Tibial artery (tissue), 4 donors: ENCODE data around the gene PPP2R5E.

Experiments used
- DNase-seq, 2 donors: peaks; one replicate each; pipeline ENCODE4 v3.0.0-alpha.2; 2019
- H3K27ac ChIP-seq, 2 donors: fragments of 200-600 bp; sonication (generic) in 1 of 2; 1 replicate in 1 of 2; 2 replicates in 1 of 2; pipeline ENCODE4 v1.5.1; 2018 to 2019; ENCODE audit warnings: mild to moderate bottlenecking in 1 of 2
- H3K27me3 ChIP-seq, 2 donors: fragments of 200-600 bp; sonication (generic) in 1 of 2; one replicate each; pipeline versions ENCODE4 v1.5.1 to v1.6.0; 2016 to 2019
- H3K36me3 ChIP-seq, 3 donors: fragments of 200-600 bp; sonication (generic) in 2 of 3; one replicate each; pipeline ENCODE4 v1.5.1; 2016 to 2019; ENCODE audit warnings: mild to moderate bottlenecking in 2 of 3
- H3K4me1 ChIP-seq, 4 donors: fragments of 200-600 bp; sonication (generic) in 2 of 4; 1 replicate in 3 of 4; 2 replicates in 1 of 4; pipeline ENCODE4 v1.5.1; 2016 to 2019
- H3K4me3 ChIP-seq, 2 donors: fragments of 200-600 bp; sonication (generic) in 1 of 2; 1 replicate in 1 of 2; 2 replicates in 1 of 2; pipeline ENCODE4 v1.5.1; 2018 to 2019; ENCODE audit warnings: mild to moderate bottlenecking in 2 of 2
- H3K9me3 ChIP-seq, 3 donors: fragments of 200-600 bp; sonication (generic) in 1 of 3; one replicate each; pipeline ENCODE4 v1.5.1; 2016 to 2019
- intact Hi-C: fragments of 100-400 bp; cut with DNase I; formaldehyde crosslinking; loops from one replicate; pipeline ENCODE4 v1.15.0; 2023; ENCODE audit warnings: low total_unique reads
- TF ChIP-seq, protein P1 (sequence below), 2 experiments: fragments of 200-600 bp in 1 of 2; fragments of 450-650 bp in 1 of 2; IDR thresholded peaks; one replicate each; pipeline ENCODE4 v1.5.1; 2017 to 2019; ENCODE audit warnings: antibody characterized with exemption in 2 of 2, mild to moderate bottlenecking in 1 of 2, moderate library complexity in 1 of 2

Gene PPP2R5E

DNA sequence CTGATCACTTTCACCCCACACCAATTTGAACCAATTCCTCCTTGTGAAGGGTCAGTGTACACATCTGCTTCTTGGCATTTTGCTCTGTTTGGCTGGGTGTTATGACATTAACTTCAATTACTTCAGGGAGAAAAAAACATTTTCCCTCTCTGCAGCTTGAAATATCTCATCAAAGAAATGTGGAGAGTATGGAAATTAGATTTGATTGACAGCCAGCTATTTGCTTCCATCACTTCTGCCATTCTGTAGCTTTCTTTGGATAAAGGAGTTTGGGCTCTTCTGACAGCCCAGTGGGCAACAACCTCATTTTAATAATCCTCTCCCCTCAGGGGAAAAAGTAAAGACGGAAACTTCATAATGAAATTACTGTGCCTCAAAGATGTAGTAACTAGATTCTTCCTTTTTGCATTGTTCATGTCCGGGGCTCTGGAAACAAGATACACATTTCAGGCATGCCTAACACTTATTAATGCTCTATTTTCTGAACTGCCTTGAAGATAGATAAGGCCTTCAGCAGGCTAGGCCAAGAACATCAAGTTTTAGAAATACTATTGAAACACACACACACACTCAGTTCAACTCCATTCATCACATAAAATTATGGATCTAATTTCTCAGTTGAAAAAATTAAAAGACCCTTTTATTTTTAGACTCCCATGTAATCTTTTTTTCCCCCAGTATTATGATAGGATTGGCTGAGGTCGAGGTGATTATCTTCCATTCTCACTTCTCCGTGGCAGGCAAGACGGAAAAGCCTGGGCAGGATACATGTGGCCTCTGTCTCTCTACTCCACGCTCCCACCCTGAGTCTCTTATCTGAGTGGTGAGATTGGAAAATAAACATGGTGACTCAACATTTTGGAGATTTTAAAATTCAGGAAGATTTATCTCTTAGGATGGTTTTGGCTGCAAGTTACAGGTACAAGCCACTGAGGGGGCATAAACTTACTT lies 214.1 kb downstream of the PPP2R5E start:
- Histone ChIP-seq H3K4me3 (no peak overlapping the region), H3K27me3 (no peaks in the 10 kb centered on the region), H3K36me3 (no peaks in the 10 kb centered on the region), H3K4me1 (no peaks in the 10 kb centered on the region), H3K9me3 (no peaks in the 10 kb centered on the region), H3K27ac (no peak overlapping the region)
- TF ChIP-seq, protein P1, sequence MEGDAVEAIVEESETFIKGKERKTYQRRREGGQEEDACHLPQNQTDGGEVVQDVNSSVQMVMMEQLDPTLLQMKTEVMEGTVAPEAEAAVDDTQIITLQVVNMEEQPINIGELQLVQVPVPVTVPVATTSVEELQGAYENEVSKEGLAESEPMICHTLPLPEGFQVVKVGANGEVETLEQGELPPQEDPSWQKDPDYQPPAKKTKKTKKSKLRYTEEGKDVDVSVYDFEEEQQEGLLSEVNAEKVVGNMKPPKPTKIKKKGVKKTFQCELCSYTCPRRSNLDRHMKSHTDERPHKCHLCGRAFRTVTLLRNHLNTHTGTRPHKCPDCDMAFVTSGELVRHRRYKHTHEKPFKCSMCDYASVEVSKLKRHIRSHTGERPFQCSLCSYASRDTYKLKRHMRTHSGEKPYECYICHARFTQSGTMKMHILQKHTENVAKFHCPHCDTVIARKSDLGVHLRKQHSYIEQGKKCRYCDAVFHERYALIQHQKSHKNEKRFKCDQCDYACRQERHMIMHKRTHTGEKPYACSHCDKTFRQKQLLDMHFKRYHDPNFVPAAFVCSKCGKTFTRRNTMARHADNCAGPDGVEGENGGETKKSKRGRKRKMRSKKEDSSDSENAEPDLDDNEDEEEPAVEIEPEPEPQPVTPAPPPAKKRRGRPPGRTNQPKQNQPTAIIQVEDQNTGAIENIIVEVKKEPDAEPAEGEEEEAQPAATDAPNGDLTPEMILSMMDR (IDR thresholded peaks at IDR 0.05): no peak
- no peak for DNase-seq
- intact Hi-C loops: no loop called here

- Histone ChIP-seq H3K27me3 (no peaks in the 10 kb centered on the region), H3K36me3 (no peaks in the 10 kb centered on the region), H3K4me3 (no peak overlapping the region), H3K9me3 (no peaks in the 10 kb centered on the region), H3K27ac (no peak overlapping the region), H3K4me1 (no peaks in the 10 kb centered on the region)
- intact Hi-C loops: no loop called here
- TF ChIP-seq, protein P1 (IDR thresholded peaks at IDR 0.05): no peak
- no peak for DNase-seq
These were observed 216.3 kb downstream of the PPP2R5E start for GRCh38 chr14:63326840-63327239.

- H3K4me1 ChIP-seq: no peaks in the 10 kb centered on the region
- intact Hi-C loops: no loop called here
- no peak for DNase-seq
- H3K27me3 ChIP-seq: no peaks in the 10 kb centered on the region
- no peaks in the 10 kb centered on the region for H3K36me3 ChIP-seq
- no peaks in the 10 kb centered on the region for H3K9me3 ChIP-seq
- H3K4me3 ChIP-seq: no peak overlapping the region
- TF ChIP-seq, protein P1 (IDR thresholded peaks at IDR 0.05): no peak
- no peak overlapping the region for H3K27ac ChIP-seq
These were observed 220.1 kb downstream of the PPP2R5E start for GRCh38 chr14:63322897-63323573.

GRCh38 chr14:63322472-63322871 lies 220.7 kb downstream of the PPP2R5E start:
- intact Hi-C loops: no loop called here
- no peak for DNase-seq

More at GRCh38 chr14:63322472-63322871, 220.7 kb downstream of the PPP2R5E start:
- TF ChIP-seq, protein P1 (IDR thresholded peaks at IDR 0.05): no peak
- Histone ChIP-seq H3K4me1 (no peaks in the 10 kb centered on the region), H3K36me3 (no peaks in the 10 kb centered on the region), H3K9me3 (no peaks in the 10 kb centered on the region), H3K4me3 (no peak overlapping the region), H3K27me3 (no peaks in the 10 kb centered on the region), H3K27ac (no peak overlapping the region)
